GM23338 (cell line): ENCODE measurements around the gene GSG1L. TPM values are rescaled to one million over a fixed set of nuclear protein-coding genes. Genes with fewer than 3 reads are reported as not detected.

ENCODE experiments used
- ATAC-seq: fragments of 200-7000 bp; cut with Tn5 transposase; 3 replicates; pipeline ENCODE4 v1.9.1; 2020
- DNase-seq: peaks from one replicate; pipeline ENCODE4 v3.0.0-alpha.2; 2015; ENCODE audit warnings: low spot score
- H2AFZ ChIP-seq: fragments of 200-600 bp; sonication (generic); 2 replicates; pipeline ENCODE4 v1.8.0; 2016; ENCODE audit warnings: antibody characterized with exemption, mild to moderate bottlenecking, moderate library complexity
- H3F3A ChIP-seq: fragments of 200-600 bp; sonication (generic); replicated peaks from 2 replicates; pipeline ENCODE4 v1.8.0; 2017; ENCODE audit warnings: antibody characterized with exemption, mixed run types, low read depth
- H3K27ac ChIP-seq: fragments of 200-600 bp; sonication (generic); 2 replicates; pipeline ENCODE4 v1.6.1; 2016; ENCODE audit warnings: low read depth
- H3K27me3 ChIP-seq: fragments of 200-600 bp; sonication (generic); 2 replicates; pipeline ENCODE4 v1.8.0; 2016; ENCODE audit warnings: mild to moderate bottlenecking, mixed run types, moderate library complexity; ENCODE audit not compliant: insufficient read depth
- H3K36me3 ChIP-seq: fragments of 200-600 bp; sonication (generic); 2 replicates; pipeline ENCODE4 v1.8.0; 2016; ENCODE audit warnings: mild to moderate bottlenecking; ENCODE audit not compliant: insufficient read depth
- H3K4me1 ChIP-seq: fragments of 200-600 bp; sonication (generic); 2 replicates; pipeline ENCODE4 v1.8.0; 2016; ENCODE audit warnings: mild to moderate bottlenecking, moderate library complexity; ENCODE audit not compliant: insufficient read depth
- H3K4me2 ChIP-seq: fragments of 200-600 bp; sonication (generic); 2 replicates; pipeline ENCODE4 v1.7.1; 2017; ENCODE audit warnings: mixed run types
- H3K4me3 ChIP-seq: fragments of 200-600 bp; sonication (generic); 2 replicates; pipeline ENCODE4 v1.6.1; 2016; ENCODE audit warnings: mixed run types
- H3K79me2 ChIP-seq: fragments of 200-600 bp; sonication (generic); replicated peaks from 2 replicates; pipeline ENCODE4 v1.8.0; 2017; ENCODE audit warnings: mild to moderate bottlenecking; ENCODE audit not compliant: insufficient read depth
- H3K9me2 ChIP-seq: fragments of 200-600 bp; sonication (generic); 2 replicates; pipeline ENCODE4 v1.8.0; 2017; ENCODE audit not compliant: insufficient read depth
- H4K20me1 ChIP-seq: fragments of 200-600 bp; sonication (generic); replicated peaks from 2 replicates; pipeline ENCODE4 v1.8.0; 2017; ENCODE audit warnings: mild to moderate bottlenecking; ENCODE audit not compliant: insufficient read depth
- H3K27ac Mint-ChIP-seq: 2 replicates; pipeline ENCODE4 v1.8.0; 2020; ENCODE audit warnings: inconsistent platforms, mild to moderate bottlenecking, moderate library complexity, mixed read lengths
- H3K27me3 Mint-ChIP-seq: 3 replicates; pipeline ENCODE4 v1.8.0; 2022; ENCODE audit warnings: low read depth, mild to moderate bottlenecking, moderate library complexity, mixed read lengths, inconsistent platforms; ENCODE audit not compliant: insufficient read depth, poor library complexity
- H3K36me3 Mint-ChIP-seq: 3 replicates; pipeline ENCODE4 v1.8.0; 2021; ENCODE audit warnings: low read depth, mild to moderate bottlenecking, inconsistent platforms, moderate library complexity, mixed read lengths
- H3K4me1 Mint-ChIP-seq: 3 replicates; pipeline ENCODE4 v1.8.0; 2020; ENCODE audit warnings: mild to moderate bottlenecking, inconsistent platforms, mixed read lengths
- H3K4me3 Mint-ChIP-seq: 3 replicates; pipeline ENCODE4 v1.8.0; 2021; ENCODE audit warnings: moderate library complexity, mild to moderate bottlenecking, inconsistent platforms, mixed read lengths
- H3K9me3 Mint-ChIP-seq: 3 replicates; pipeline ENCODE4 v1.8.0; 2020; ENCODE audit warnings: moderate library complexity, mild to moderate bottlenecking, inconsistent platforms, mixed read lengths
- CREB1 ChIP-seq: fragments of 250-450 bp; sonication (Bioruptor Pico); IDR thresholded peaks from 2 replicates; pipeline ENCODE4 v1.5.0; 2020; ENCODE audit warnings: low read depth, mild to moderate bottlenecking, moderate library complexity
- EZH2 ChIP-seq: fragments of 200-600 bp; sonication (generic); IDR thresholded peaks from one replicate; pipeline ENCODE4 v1.8.0; 2017; ENCODE audit warnings: antibody characterized with exemption, mild to moderate bottlenecking, low read depth; ENCODE audit not compliant: unreplicated experiment
- EZH2phosphoT487 ChIP-seq: fragments of 200-600 bp; sonication (generic); IDR thresholded peaks from one replicate; pipeline ENCODE4 v1.8.1; 2018; ENCODE audit warnings: antibody characterized with exemption; ENCODE audit not compliant: unreplicated experiment
- JUNB ChIP-seq: IDR thresholded peaks from one replicate; pipeline ENCODE4 v1.6.1; 2016; ENCODE audit warnings: antibody characterized with exemption; ENCODE audit not compliant: unreplicated experiment
- NANOG ChIP-seq: IDR thresholded peaks from 2 replicates; pipeline ENCODE4 v1.6.1; 2016; ENCODE audit warnings: antibody characterized with exemption, borderline replicate concordance
- POLR2AphosphoS5 ChIP-seq: IDR thresholded peaks from 2 replicates; pipeline ENCODE4 v1.6.1; 2016; ENCODE audit warnings: antibody characterized with exemption, low read depth
- STAT1 ChIP-seq: IDR thresholded peaks from one replicate; pipeline ENCODE4 v1.6.1; 2016; ENCODE audit warnings: antibody characterized with exemption; ENCODE audit not compliant: unreplicated experiment
- ZNF114 ChIP-seq: fragments of 250-450 bp; sonication (Bioruptor Pico); IDR thresholded peaks from 2 replicates; pipeline ENCODE4 v1.5.0; 2020; ENCODE audit warnings: mild to moderate bottlenecking, moderate library complexity
- ZNF331 ChIP-seq: fragments of 250-450 bp; sonication (Bioruptor Pico); IDR thresholded peaks from 2 replicates; pipeline ENCODE4 v1.5.0; 2020; ENCODE audit warnings: low read depth, mild to moderate bottlenecking, moderate library complexity
- polyA plus RNA-seq: library from polyadenylated mRNA; unstranded; fragments of >200 nt; fragmentation: Nextera tagmentation; extraction: Ambion mirVana; gene quantifications from 2 replicates; pipeline ENCODE4 v1.2.1, GENCODE V29; 2016
- total RNA-seq: library from RNA; depleted of rRNA; stranded (reverse); fragments of >200 nt; shearing (Covaris generic); gene quantifications from 2 replicates; pipeline ENCODE4 v1.2.3, GENCODE V29; 2014
- TF ChIP-seq, protein P1 (sequence below): IDR thresholded peaks from one replicate; pipeline ENCODE4 v1.6.1; 2018; ENCODE audit warnings: antibody characterized with exemption; ENCODE audit not compliant: unreplicated experiment
- TF ChIP-seq, protein P2 (sequence below), 2 experiments: fragments of 200-600 bp in 1 of 2; sonication (generic) in 1 of 2; conservative IDR thresholded peaks; 2 replicates each; pipeline versions ENCODE4 v1.5.1 to v1.6.1; 2016 to 2017; ENCODE audit warnings: antibody characterized with exemption in 2 of 2, low read depth in 2 of 2, mild to moderate bottlenecking in 2 of 2, moderate library complexity in 1 of 2

Gene GSG1L
- total and polyA plus RNA-seq, 2 experiments from 2014 or later, result 0.36 to 0.63 TPM

DNA sequence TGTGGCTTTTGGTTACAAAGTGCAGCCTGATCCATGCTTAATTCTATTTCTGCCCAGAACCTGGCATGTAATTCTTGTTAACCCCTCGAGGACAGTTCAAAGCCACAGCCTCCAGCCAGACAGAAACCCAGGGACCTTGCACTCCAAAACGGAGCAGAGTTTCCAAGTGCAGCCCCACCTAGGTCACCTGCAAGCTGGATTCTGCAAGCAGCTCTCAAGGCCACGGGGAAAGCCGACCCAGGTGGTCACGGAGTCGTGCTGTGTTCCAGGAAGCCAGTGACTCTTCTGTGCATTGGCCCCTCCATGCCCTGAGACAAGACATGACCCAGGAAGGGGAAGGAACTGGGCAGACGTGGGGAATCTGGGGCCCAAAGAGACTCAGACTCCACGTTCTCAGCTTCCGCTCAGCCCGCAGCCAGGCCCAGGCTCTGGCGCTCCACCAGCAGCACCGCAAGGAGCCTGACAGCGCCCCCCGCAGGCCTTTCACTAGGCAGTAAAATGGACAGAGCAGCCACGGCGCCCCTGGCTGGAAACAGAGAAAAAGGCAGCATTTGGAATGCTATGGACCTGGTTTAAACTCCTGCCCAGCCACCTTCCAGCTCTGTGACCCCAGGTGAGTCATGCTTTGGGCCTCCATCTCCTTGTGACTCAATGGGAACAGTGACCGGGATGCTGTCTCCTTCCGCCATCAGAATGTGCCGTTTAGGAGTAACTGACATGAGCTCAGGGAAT lies 27.3 kb upstream of the GSG1L start:
- Mint-ChIP-seq H3K27ac (0 out of 2 replicates have a peak overlapping the region, but pooled peaks have one; percentile 44), H3K4me1 (peaks cover 26% of the 10 kb centered on the region), H3K27me3 (peaks cover 13% of the 10 kb centered on the region), H3K36me3 (no peaks in the 10 kb centered on the region), H3K4me3 (no peak overlapping the region), H3K9me3 (no peaks in the 10 kb centered on the region; the same call in 2 of the 3 replicates)
- Histone ChIP-seq H3K4me1 (peaks cover 29% of the 10 kb centered on the region), H3K27ac (peak overlapping the region; percentile 74), H3K36me3 (no peaks in the 10 kb centered on the region), H3K9me2 (no peaks in the 10 kb centered on the region), H3K4me3 (no peak overlapping the region), H3F3A (peaks cover 18% of the 10 kb centered on the region; the same call in 1 of the 2 replicates), H3K27me3 (no peaks in the 10 kb centered on the region), H4K20me1 (no peaks in the 10 kb centered on the region), H3K79me2 (no peaks in the 10 kb centered on the region), H3K4me2 (no peak overlapping the region), H2AFZ (no peak overlapping the region)
- ATAC-seq (peak; percentile 73), DNase-seq (peak; percentile 94)
- no peak for TF ChIP-seq ZNF331 (CRISPR knock-in tag)
- TF ChIP-seq, protein P1, sequence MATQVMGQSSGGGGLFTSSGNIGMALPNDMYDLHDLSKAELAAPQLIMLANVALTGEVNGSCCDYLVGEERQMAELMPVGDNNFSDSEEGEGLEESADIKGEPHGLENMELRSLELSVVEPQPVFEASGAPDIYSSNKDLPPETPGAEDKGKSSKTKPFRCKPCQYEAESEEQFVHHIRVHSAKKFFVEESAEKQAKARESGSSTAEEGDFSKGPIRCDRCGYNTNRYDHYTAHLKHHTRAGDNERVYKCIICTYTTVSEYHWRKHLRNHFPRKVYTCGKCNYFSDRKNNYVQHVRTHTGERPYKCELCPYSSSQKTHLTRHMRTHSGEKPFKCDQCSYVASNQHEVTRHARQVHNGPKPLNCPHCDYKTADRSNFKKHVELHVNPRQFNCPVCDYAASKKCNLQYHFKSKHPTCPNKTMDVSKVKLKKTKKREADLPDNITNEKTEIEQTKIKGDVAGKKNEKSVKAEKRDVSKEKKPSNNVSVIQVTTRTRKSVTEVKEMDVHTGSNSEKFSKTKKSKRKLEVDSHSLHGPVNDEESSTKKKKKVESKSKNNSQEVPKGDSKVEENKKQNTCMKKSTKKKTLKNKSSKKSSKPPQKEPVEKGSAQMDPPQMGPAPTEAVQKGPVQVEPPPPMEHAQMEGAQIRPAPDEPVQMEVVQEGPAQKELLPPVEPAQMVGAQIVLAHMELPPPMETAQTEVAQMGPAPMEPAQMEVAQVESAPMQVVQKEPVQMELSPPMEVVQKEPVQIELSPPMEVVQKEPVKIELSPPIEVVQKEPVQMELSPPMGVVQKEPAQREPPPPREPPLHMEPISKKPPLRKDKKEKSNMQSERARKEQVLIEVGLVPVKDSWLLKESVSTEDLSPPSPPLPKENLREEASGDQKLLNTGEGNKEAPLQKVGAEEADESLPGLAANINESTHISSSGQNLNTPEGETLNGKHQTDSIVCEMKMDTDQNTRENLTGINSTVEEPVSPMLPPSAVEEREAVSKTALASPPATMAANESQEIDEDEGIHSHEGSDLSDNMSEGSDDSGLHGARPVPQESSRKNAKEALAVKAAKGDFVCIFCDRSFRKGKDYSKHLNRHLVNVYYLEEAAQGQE, result no peak
- TF ChIP-seq CREB1, result no peak
- TF ChIP-seq EZH2, result no peak
- TF ChIP-seq ZNF114 (CRISPR knock-in tag), result no peak
- TF ChIP-seq JUNB, result no peak
- TF ChIP-seq POLR2AphosphoS5, result no peak
- TF ChIP-seq NANOG, result no peak
- TF ChIP-seq, protein P2, sequence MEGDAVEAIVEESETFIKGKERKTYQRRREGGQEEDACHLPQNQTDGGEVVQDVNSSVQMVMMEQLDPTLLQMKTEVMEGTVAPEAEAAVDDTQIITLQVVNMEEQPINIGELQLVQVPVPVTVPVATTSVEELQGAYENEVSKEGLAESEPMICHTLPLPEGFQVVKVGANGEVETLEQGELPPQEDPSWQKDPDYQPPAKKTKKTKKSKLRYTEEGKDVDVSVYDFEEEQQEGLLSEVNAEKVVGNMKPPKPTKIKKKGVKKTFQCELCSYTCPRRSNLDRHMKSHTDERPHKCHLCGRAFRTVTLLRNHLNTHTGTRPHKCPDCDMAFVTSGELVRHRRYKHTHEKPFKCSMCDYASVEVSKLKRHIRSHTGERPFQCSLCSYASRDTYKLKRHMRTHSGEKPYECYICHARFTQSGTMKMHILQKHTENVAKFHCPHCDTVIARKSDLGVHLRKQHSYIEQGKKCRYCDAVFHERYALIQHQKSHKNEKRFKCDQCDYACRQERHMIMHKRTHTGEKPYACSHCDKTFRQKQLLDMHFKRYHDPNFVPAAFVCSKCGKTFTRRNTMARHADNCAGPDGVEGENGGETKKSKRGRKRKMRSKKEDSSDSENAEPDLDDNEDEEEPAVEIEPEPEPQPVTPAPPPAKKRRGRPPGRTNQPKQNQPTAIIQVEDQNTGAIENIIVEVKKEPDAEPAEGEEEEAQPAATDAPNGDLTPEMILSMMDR (conservative IDR thresholded peaks at IDR 0.05; ENCODE audit: low read depth in 2 of 2), result peak; percentile 82 to 91

DNA sequence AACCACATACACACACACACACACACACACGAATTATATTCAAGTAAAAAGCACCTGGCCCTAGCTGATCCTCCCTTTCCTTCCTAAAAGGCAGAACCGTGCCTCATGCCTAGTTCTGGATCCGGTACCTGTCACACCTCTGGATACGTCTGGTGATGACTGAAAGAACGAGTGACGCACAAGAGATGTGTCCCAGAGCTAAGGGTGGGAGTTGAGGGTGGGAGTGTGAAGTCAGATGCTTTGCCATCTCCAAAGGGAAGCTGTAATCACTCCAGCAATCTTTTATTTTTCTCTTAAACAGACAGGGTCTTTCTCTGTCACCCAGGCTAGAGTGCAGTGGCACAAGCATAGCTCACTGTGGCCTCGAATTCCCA lies 26.5 kb upstream of the GSG1L start:
- no peak overlapping the region for H3K4me3 Mint-ChIP-seq
- Histone ChIP-seq H3K4me2 (no peak overlapping the region), H2AFZ (no peak overlapping the region), H3K9me2 (no peaks in the 10 kb centered on the region), H3K27me3 (no peaks in the 10 kb centered on the region), H3K36me3 (no peaks in the 10 kb centered on the region), H3K4me1 (peaks cover 29% of the 10 kb centered on the region), H3K27ac (0 out of 2 replicates have a peak overlapping the region, but pooled peaks have one; percentile 65), H3K79me2 (no peaks in the 10 kb centered on the region), H3K4me3 (no peak overlapping the region), H3F3A (peaks cover 18% of the 10 kb centered on the region; the same call in 1 of the 2 replicates), H4K20me1 (no peaks in the 10 kb centered on the region; the same call in 1 of the 2 replicates)
- no peak for DNase-seq
- no peaks in the 10 kb centered on the region for H3K36me3 Mint-ChIP-seq
- peaks cover 26% of the 10 kb centered on the region for H3K4me1 Mint-ChIP-seq
- no peaks in the 10 kb centered on the region; the same call in 2 of the 3 replicates for H3K9me3 Mint-ChIP-seq
- H3K27ac Mint-ChIP-seq, result 0 out of 2 replicates have a peak overlapping the region, but pooled peaks have one; percentile 56
- no peak for ATAC-seq
- H3K27me3 Mint-ChIP-seq, result peaks cover 13% of the 10 kb centered on the region
- no peak for TF ChIP-seq ZNF114 (CRISPR knock-in tag)
- TF ChIP-seq, protein P2 (conservative IDR thresholded peaks at IDR 0.05; ENCODE audit: low read depth in 2 of 2), result no peak
- no peak for TF ChIP-seq CREB1
- no peak for TF ChIP-seq STAT1
- TF ChIP-seq, protein P1, result no peak
- no peak for TF ChIP-seq ZNF331 (CRISPR knock-in tag)
- TF ChIP-seq EZH2phosphoT487, result no peak
